NT2/D1 (cell line): ENCODE data around the gene CCDC85C.

Source experiments
- SUZ12 ChIP-seq: IDR thresholded peaks from 2 replicates; pipeline ENCODE4 v1.6.1; 2011; ENCODE audit not compliant: insufficient read length, insufficient read depth; ENCODE audit errors: extremely low read depth
- YY1 ChIP-seq: IDR thresholded peaks from 2 replicates; pipeline ENCODE4 v1.6.1; 2011; ENCODE audit not compliant: insufficient read length, insufficient read depth
- ZNF274 ChIP-seq: IDR thresholded peaks from 2 replicates; pipeline ENCODE4 v1.6.1; 2011; ENCODE audit warnings: mild to moderate bottlenecking, low read depth, low read length

- no peak for TF ChIP-seq ZNF274
- TF ChIP-seq YY1, result no peak
- TF ChIP-seq SUZ12, result no peak
Observed at GRCh38 chr14:99603471-99604277, at the start of gene CCDC85C.
